Subcutaneous adipose tissue (tissue), 4 donors: Measurements from ENCODE around the gene EHBP1. TPM values are rescaled to one million over a fixed set of nuclear protein-coding genes. Genes with fewer than 3 reads are reported as not detected.

Experiments used
- CTCF ChIP-seq: fragments of 450-650 bp; IDR thresholded peaks from one replicate; pipeline ENCODE4 v1.5.1; 2016; ENCODE audit warnings: low read depth, mild to moderate bottlenecking, control low read depth, antibody characterized with exemption, moderate library complexity
- total RNA-seq, 4 donors: library from RNA; depleted of rRNA; stranded (reverse); fragments of >200 nt; gene quantifications; one replicate each; pipeline ENCODE4 v1.1.0, GENCODE V29; 2016

The EHBP1 gene
- total RNA-seq, 4 donors from 2014 or later, result 77.5 to 145 (median 110) TPM

- TF ChIP-seq CTCF, result no peak
Measured at GRCh38 chr2:62894966-62895631, 189.6 kb downstream of the EHBP1 start.

GRCh38 chr2:62895632-62896009, 190.1 kb downstream of the EHBP1 start:
- no peak for TF ChIP-seq CTCF

DNA sequence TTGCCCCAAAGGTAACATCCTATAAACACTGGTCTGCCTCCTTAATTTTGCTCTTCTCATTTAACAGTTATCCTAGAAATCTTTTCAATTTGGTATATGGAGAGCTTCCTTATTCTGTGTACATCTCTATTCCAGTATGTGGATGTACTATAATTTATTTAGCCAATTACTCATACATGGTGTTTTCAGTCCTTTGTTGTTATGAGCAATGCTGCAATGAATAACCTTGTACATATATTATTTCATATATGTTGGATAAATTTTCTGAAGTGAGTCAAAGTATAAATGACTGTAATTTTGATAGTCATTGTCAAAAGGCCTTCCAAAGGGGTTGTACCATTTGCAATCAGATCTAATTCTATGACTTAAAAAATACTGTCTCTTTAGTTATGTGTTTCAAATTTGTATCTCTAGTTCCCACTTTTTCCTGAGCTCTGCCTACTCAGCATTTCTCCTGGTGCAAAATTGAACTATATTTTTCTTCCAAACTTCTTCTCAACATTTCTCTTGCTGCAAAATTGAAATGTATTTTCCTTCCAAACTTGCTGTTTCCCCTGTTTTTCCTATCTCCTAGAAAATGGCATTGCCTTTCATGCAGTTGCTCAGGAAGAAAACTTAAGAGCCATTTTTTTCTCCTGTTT, 191.8 kb downstream of the EHBP1 start:
- no peak for TF ChIP-seq CTCF

- TF ChIP-seq CTCF, result no peak
Measured at GRCh38 chr2:62904344-62904743, 198.8 kb downstream of the EHBP1 start.

GRCh38 chr2:62908145-62908544, 202.6 kb downstream of the EHBP1 start:
- no peak for TF ChIP-seq CTCF

- TF ChIP-seq CTCF, result no peak
Measured at GRCh38 chr2:62913311-62913710, 207.8 kb downstream of the EHBP1 start.

- TF ChIP-seq CTCF, result no peak
Measured at GRCh38 chr2:62919041-62919440, 213.5 kb downstream of the EHBP1 start.
